CD8-positive, alpha-beta memory T cell (primary cell): ENCODE data around the gene FAM131A. TPM values are rescaled to one million over a fixed set of nuclear protein-coding genes. Genes with fewer than 3 reads are reported as not detected.
"Not testable (repeated sequence)": the region's sequence is repeated elsewhere in the genome, so short reads cannot be mapped to it uniquely, and the experiment has no call there.

Experiments
- CTCF ChIA-PET: fragments of 350-600 bp; sonication (Branson Sonifier 250); formaldehyde crosslinking; loops from one replicate; lab custom pipeline; 2021; ENCODE audit warnings: antibody characterized with exemption; lab: Charles Lee
- POLR2A ChIA-PET: fragments of 350-600 bp; sonication (Branson Sonifier 250); formaldehyde crosslinking; loops from one replicate; lab custom pipeline; 2021; ENCODE audit warnings: antibody characterized with exemption; lab: Charles Lee
- DNase-seq, 5 donors: peaks; one replicate each; pipeline versions ENCODE4 v3.0.0 to v3.0.0-alpha.2; 2020 to 2022; ENCODE audit warnings: mixed read lengths in 1 of 5
- H3K27ac ChIP-seq: one replicate; pipeline ENCODE4 v1.7.0; 2013; ENCODE audit warnings: low read depth, mild to moderate bottlenecking, low read length, moderate library complexity
- H3K27me3 ChIP-seq: 2 replicates; pipeline ENCODE4 v1.7.0; 2013; ENCODE audit warnings: low read length, mild to moderate bottlenecking; ENCODE audit not compliant: insufficient read depth, poor library complexity, severe bottlenecking
- H3K36me3 ChIP-seq: 2 replicates; pipeline ENCODE4 v1.7.0; 2013; ENCODE audit warnings: mild to moderate bottlenecking, low read length, moderate library complexity; ENCODE audit not compliant: insufficient read depth
- H3K4me1 ChIP-seq: 2 replicates; pipeline ENCODE4 v1.7.0; 2013; ENCODE audit warnings: mild to moderate bottlenecking, low read length, moderate library complexity; ENCODE audit not compliant: insufficient read depth
- H3K4me3 ChIP-seq: 2 replicates; pipeline ENCODE4 v1.7.0; 2013; ENCODE audit warnings: mild to moderate bottlenecking, low read length
- H3K9me3 ChIP-seq: 2 replicates; pipeline ENCODE4 v1.7.0; 2013; ENCODE audit warnings: mild to moderate bottlenecking, low read length
- H3K27ac Mint-ChIP-seq, 8 donors: one replicate each; pipeline ENCODE4 v1.8.0; 2020 to 2021; ENCODE audit warnings: mixed read lengths in 8 of 8, mild to moderate bottlenecking in 6 of 8, inconsistent platforms in 3 of 8, moderate library complexity in 3 of 8
- H3K27me3 Mint-ChIP-seq, 2 donors: one replicate each; pipeline ENCODE4 v1.8.0; 2020 to 2021; ENCODE audit warnings: mixed read lengths in 2 of 2, mild to moderate bottlenecking in 1 of 2, moderate library complexity in 1 of 2
- H3K36me3 Mint-ChIP-seq, 3 donors: one replicate each; pipeline ENCODE4 v1.8.0; 2020 to 2021; ENCODE audit warnings: mixed read lengths in 3 of 3, inconsistent platforms in 1 of 3, mild to moderate bottlenecking in 1 of 3
- H3K4me1 Mint-ChIP-seq, 3 donors: one replicate each; pipeline ENCODE4 v1.8.0; 2020 to 2021; ENCODE audit warnings: mixed read lengths in 3 of 3, inconsistent platforms in 1 of 3, mild to moderate bottlenecking in 1 of 3
- H3K4me3 Mint-ChIP-seq, 7 donors: one replicate each; pipeline ENCODE4 v1.8.0; 2020 to 2021; ENCODE audit warnings: mixed read lengths in 7 of 7, mild to moderate bottlenecking in 6 of 7, moderate library complexity in 4 of 7, inconsistent platforms in 2 of 7
- H3K9me3 Mint-ChIP-seq, 5 donors: one replicate each; pipeline ENCODE4 v1.8.0; 2020 to 2022; ENCODE audit warnings: mixed read lengths in 5 of 5, mild to moderate bottlenecking in 3 of 5, moderate library complexity in 2 of 5, inconsistent platforms in 1 of 5
- polyA plus RNA-seq: library from polyadenylated mRNA; unstranded; fragments of 300-500 nt; fragmentation: Illumina TruSeq; gene quantifications from one replicate; pipeline ENCODE4 v1.2.3, GENCODE V29; 2021
- total RNA-seq, 2 experiments: library from RNA; stranded (reverse); gene quantifications; one replicate each; pipeline ENCODE4 v1.2.3, GENCODE V29; 2021

Gene FAM131A
- total and polyA plus RNA-seq, 3 experiments from 2014 or later, result 2.2 to 2.4 (median 2.2) TPM

DNA sequence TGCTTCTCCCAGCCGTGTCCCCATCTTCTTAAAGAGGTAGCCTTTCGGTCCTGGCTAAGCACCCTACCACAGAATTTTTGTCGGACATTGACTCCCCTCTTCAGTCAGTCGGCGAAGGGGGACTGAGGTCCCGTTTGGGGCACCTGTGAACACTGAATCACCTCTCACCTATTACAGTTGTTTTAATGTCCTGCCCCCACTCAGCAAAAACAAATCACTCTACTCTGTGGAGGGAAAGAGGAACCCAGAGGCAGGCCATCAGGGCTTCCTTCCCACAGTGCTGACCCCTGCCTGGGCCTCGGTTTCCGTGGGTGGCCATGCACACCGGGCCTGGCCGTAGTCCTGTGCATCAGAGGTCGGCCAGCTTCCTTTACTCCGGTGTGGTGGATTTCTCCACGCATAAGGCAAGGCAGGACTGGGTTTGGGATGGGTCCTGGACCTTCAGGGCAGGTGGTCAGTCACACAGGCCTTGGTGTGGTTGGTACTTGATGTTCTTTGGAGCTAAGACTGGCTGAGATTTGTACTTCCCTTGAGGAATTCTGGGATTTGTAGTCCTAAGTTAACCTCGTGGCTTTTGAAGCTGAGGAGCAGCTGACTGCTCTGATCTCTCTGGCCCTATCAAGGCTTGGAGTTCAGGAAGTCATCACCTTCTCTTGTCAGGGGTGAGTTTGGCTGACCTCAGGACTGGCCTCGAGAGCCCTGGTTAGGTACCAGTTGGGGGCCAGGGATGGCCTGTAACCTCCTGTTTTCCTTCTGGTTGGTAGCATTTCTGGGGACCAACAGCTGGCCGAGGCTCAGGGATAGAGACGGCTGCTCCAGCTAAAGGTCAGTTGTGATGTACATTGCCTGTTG is 627 bp upstream of the FAM131A start:
- no peaks in the 10 kb centered on the region for H3K9me3 Mint-ChIP-seq
- POLR2A ChIA-PET, result no interaction called here

DNA sequence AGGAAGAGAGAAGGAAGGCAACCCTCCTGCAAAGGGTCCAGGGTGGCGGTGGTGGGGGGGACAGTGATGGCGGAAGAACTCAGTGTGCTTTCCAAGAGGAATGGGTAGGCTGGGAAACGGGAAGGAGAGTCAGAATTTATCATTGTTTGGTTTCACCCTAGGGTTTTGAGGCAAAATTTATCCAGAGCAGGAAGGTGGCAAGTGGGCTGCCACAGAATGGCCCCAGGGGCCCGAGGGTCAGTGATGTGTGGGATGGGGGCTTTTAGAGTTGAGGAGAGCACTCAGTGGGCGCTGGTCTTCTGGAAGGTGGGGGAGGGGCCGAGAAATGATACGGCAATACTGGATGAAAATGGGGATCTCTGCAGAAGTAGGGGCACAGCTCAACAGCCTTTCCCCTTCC is 581 bp downstream of the FAM131A start:
- ChIA-PET POLR2A (no interaction called here), CTCF (interaction anchor here (0.7 to 0.9 kb wide), 2 partner anchors 16 to 34 kb away, joined by 3 read pairs; no protein-coding TSS in a partner anchor)
- peaks cover 0 to 34% (median 14%) of the 10 kb centered on the region in 3 donors for H3K36me3 Mint-ChIP-seq
- Histone ChIP-seq H3K27ac (no peak overlapping the region), H3K4me3 (no peak overlapping the region), H3K9me3 (no peaks in the 10 kb centered on the region), H3K36me3 (peaks cover 7% of the 10 kb centered on the region), H3K27me3 (no peaks in the 10 kb centered on the region), H3K4me1 (peaks cover 19% of the 10 kb centered on the region)
- H3K27ac Mint-ChIP-seq, result peak overlapping the region in 4 of 8 donors; percentile 21 to 95 (median 77)
- peak overlapping the region in 5 of 7 donors; percentile 3 to 89 (median 60) for H3K4me3 Mint-ChIP-seq
- no peak for DNase-seq
- no peaks in the 10 kb centered on the region for H3K9me3 Mint-ChIP-seq
- H3K4me1 Mint-ChIP-seq, result peaks cover 25 to 47% (median 30%) of the 10 kb centered on the region in 3 donors
- peaks cover 0 to 5% of the 10 kb centered on the region in 2 donors for H3K27me3 Mint-ChIP-seq

More for the DNA sequence above, 627 bp upstream of the FAM131A start:
- CTCF ChIA-PET, result interaction anchor here (0.9 kb wide), 1 partner anchor 35 kb away, joined by 3 read pairs; no protein-coding TSS in a partner anchor
- no peak for DNase-seq
- Histone ChIP-seq H3K36me3 (peaks cover 19% of the 10 kb centered on the region), H3K9me3 (no peaks in the 10 kb centered on the region), H3K27me3 (no peaks in the 10 kb centered on the region), H3K4me3 (peak overlapping the region; percentile 63), H3K27ac (peak overlapping the region; percentile 89), H3K4me1 (peaks cover 19% of the 10 kb centered on the region)
- peaks cover 0 to 5% of the 10 kb centered on the region in 2 donors for H3K27me3 Mint-ChIP-seq
- H3K4me1 Mint-ChIP-seq, result peaks cover 30 to 47% (median 31%) of the 10 kb centered on the region in 3 donors
- peak overlapping the region; percentile 68 to 98 (median 96) for H3K27ac Mint-ChIP-seq
- peaks cover 0 to 41% (median 15%) of the 10 kb centered on the region in 3 donors for H3K36me3 Mint-ChIP-seq
- peak overlapping the region; percentile 86 to 89 (median 88) for H3K4me3 Mint-ChIP-seq

DNA sequence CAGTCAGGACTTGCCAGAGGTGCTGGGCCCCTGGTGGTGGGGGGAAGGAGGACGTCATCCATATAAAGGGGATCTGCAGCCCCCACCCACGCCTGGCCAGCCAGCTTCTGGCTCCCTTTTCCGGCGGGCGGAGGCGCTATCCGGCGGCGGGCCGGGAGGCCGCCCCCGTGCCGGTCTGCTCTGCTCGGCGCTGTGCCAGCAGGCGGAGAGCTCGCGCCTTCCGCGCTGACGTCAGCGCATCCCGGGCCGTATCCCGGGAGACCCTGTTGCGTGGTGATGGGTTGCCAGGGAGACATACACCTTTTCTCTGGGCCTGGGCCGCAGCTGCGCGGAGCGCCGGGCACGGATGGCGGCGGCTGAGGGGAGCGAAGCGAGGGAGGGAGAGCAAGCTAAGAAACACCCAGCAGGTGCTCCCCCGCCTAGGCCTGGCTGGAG is 1.1 kb downstream of the FAM131A start:
- DNase-seq, result no peak
- Histone ChIP-seq H3K27ac (no peak overlapping the region), H3K27me3 (no peaks in the 10 kb centered on the region), H3K4me3 (no peak overlapping the region), H3K9me3 (no peaks in the 10 kb centered on the region), H3K36me3 (peaks cover 3% of the 10 kb centered on the region), H3K4me1 (peaks cover 19% of the 10 kb centered on the region)
- H3K36me3 Mint-ChIP-seq, result peaks cover 0 to 31% (median 16%) of the 10 kb centered on the region in 3 donors
- CTCF ChIA-PET, result interaction anchor here (1.1 to 1.9 kb wide), 2 partner anchors 12 to 15 kb away, joined by 3 to 7 read pairs; no protein-coding TSS in a partner anchor
- peak overlapping the region in 2 of 7 donors; percentile 3 to 15 for H3K4me3 Mint-ChIP-seq
- H3K4me1 Mint-ChIP-seq, result peaks cover 25 to 47% (median 28%) of the 10 kb centered on the region in 3 donors
- H3K9me3 Mint-ChIP-seq, result no peaks in the 10 kb centered on the region
- POLR2A ChIA-PET, result no interaction called here
- peaks cover 0 to 5% of the 10 kb centered on the region in 2 donors for H3K27me3 Mint-ChIP-seq
- H3K27ac Mint-ChIP-seq, result peak overlapping the region in 1 of 8 donors; percentile 47

DNA sequence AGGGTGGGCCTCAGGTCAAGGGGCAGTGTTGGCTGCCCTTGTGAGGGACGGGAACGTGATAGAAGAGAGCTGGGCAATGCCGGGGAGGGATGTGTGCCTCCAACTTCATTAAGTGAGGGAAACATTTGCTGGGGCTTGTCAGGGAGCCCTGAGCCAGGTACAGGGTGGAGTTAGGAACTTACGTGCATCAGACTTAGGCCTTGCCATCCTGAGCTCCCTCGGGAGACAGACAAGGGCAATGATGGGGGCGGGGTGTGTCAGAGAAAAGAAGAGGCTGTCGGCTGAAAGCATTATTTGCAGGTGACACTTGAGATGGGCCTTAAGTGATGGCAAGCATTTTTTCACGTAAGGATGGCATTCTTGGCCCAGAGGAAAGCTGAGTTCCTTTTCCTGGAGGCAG is 1.6 kb downstream of the FAM131A start:
- H3K36me3 ChIP-seq, result no peaks in the 10 kb centered on the region
- no peak overlapping the region for H3K27ac ChIP-seq
- CTCF ChIA-PET, result interaction anchor here (1.1 to 1.9 kb wide), 2 partner anchors 12 to 15 kb away, joined by 3 to 7 read pairs; no protein-coding TSS in a partner anchor
- DNase-seq, result no peak
- H3K4me3 Mint-ChIP-seq, result peak overlapping the region in 2 of 7 donors; percentile 15 to 48
- no peaks in the 10 kb centered on the region for H3K27me3 ChIP-seq
- no peak overlapping the region for H3K4me3 ChIP-seq
- POLR2A ChIA-PET, result no interaction called here
- peaks cover 19% of the 10 kb centered on the region for H3K4me1 ChIP-seq
- H3K36me3 Mint-ChIP-seq, result peaks cover 0 to 29% (median 12%) of the 10 kb centered on the region in 3 donors
- peaks cover 24 to 42% (median 25%) of the 10 kb centered on the region in 3 donors for H3K4me1 Mint-ChIP-seq
- H3K9me3 Mint-ChIP-seq, result no peaks in the 10 kb centered on the region
- peaks cover 0 to 5% of the 10 kb centered on the region in 2 donors for H3K27me3 Mint-ChIP-seq
- H3K9me3 ChIP-seq, result no peaks in the 10 kb centered on the region
- peak overlapping the region in 2 of 8 donors; percentile 59 to 77 for H3K27ac Mint-ChIP-seq

DNA sequence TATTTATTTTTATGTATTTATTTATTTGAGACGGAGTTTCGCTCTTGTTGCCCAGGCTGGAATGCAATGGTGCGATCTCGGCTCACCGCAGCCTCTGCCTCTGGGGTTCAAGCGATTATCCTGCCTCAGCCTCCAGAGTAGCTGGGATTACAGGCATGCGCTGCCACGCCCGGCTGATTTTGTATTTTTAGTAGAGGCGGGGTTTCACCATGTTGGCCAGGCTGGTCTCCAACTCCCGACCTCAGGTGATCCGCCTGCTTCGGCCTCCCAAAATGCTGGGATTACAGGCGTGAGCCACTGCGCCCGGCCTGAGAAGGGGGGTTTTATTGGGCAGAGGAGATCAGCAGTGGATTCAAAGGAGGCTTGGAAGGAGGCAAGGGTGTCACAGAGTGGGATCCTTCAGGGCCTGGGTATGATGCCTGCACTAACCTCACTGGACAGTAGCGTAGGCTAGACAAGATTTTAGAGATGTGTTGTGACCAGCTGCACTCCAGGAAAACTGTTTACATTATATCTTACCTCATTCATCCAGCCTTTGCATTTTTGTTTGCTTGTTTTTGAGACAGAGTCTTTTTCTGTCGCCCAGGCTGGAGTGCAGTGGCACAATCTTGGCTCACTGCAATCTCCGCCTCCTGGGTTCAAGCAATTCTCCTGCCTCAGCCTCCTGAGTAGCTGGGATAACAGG is 2.2 kb downstream of the FAM131A start:
- H3K27ac Mint-ChIP-seq, POLR2A ChIA-PET, H3K27ac ChIP-seq, H3K27me3 ChIP-seq, H3K4me3 ChIP-seq, H3K9me3 Mint-ChIP-seq, H3K36me3 ChIP-seq, H3K27me3 Mint-ChIP-seq, DNase-seq, H3K9me3 ChIP-seq, H3K4me3 Mint-ChIP-seq: not testable (repeated sequence)
- CTCF ChIA-PET, result interaction anchor here (1.1 to 1.9 kb wide), 2 partner anchors 11 to 14 kb away, joined by 3 to 7 read pairs; no protein-coding TSS in a partner anchor
- peaks cover 21 to 36% (median 24%) of the 10 kb centered on the region in 3 donors for H3K4me1 Mint-ChIP-seq
- H3K36me3 Mint-ChIP-seq, result peaks cover 0 to 25% (median 11%) of the 10 kb centered on the region in 3 donors
- peaks cover 19% of the 10 kb centered on the region for H3K4me1 ChIP-seq

DNA sequence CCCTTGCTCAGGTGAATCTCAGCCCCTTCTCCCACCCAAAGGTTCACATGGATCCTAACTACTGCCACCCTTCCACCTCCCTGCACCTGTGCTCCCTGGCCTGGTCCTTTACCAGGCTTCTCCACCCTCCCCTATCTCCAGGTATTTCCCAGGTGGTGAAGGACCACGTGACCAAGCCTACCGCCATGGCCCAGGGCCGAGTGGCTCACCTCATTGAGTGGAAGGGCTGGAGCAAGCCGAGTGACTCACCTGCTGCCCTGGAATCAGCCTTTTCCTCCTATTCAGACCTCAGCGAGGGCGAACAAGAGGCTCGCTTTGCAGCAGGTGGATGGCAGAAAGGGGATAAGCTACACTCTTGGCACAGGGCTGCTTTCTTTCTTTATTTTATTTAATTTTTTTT is 4.5 kb downstream of the FAM131A start:
- ChIA-PET POLR2A (no interaction called here), CTCF (interaction anchor here (1.9 kb wide), 1 partner anchor 12 kb away, joined by 4 read pairs; no protein-coding TSS in a partner anchor)
- Mint-ChIP-seq H3K4me1 (peaks cover 9 to 19% (median 11%) of the 10 kb centered on the region in 3 donors), H3K9me3 (no peaks in the 10 kb centered on the region), H3K4me3 (peak overlapping the region in 1 of 7 donors; percentile 45), H3K36me3 (peaks cover 0 to 18% (median 11%) of the 10 kb centered on the region in 3 donors), H3K27me3 (peaks cover 0 to 3% of the 10 kb centered on the region in 2 donors), H3K27ac (peak overlapping the region in 2 of 8 donors; percentile 23 to 65)
- peaks cover 6% of the 10 kb centered on the region for H3K4me1 ChIP-seq
- no peak overlapping the region for H3K27ac ChIP-seq
- H3K4me3 ChIP-seq, result no peak overlapping the region
- no peak for DNase-seq
- H3K27me3 ChIP-seq, result no peaks in the 10 kb centered on the region
- no peaks in the 10 kb centered on the region for H3K36me3 ChIP-seq
- no peaks in the 10 kb centered on the region for H3K9me3 ChIP-seq

DNA sequence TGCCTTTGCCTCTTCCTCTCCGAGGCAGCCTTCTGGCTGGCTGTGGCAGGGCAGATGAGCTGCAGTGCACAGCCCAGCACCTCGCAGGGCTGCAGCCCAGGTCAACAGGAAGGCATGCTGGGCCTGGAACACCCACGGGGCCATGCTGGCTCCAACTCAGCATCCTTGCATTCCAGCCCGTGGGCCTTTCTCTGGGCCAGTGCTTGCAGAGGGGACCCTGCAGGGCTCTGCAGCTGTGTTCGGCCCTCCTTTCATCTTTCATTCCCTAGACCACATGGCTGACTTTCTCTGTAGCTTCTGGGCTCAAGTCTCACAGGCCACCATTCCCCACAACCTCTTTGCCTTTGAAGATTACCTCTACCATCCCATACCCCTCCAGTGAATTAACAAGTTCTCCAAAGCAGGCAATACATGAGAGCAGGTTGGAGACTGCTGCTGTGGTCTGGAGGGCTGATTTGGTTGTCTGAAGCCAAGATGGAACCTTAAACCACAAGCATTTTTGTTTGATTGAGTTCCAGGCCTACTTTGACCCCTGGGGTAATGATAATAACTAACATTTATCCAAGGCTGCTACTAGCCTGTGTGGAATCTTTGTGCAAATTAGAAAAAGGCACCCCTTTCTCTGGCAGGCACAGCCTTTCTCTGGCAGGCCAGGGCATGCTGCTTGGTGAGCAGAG is 5.9 kb downstream of the FAM131A start:
- Mint-ChIP-seq H3K27me3 (no peaks in the 10 kb centered on the region), H3K4me1 (peaks cover 0 to 6% (median 2%) of the 10 kb centered on the region in 3 donors), H3K9me3 (no peaks in the 10 kb centered on the region), H3K27ac (no peak overlapping the region), H3K4me3 (no peak overlapping the region), H3K36me3 (peaks cover 0 to 18% (median 10%) of the 10 kb centered on the region in 3 donors)
- H3K9me3 ChIP-seq, result no peaks in the 10 kb centered on the region
- DNase-seq, result no peak
- H3K27ac ChIP-seq, result no peak overlapping the region
- H3K27me3 ChIP-seq, result no peaks in the 10 kb centered on the region
- ChIA-PET CTCF (interaction anchor here (1.9 kb wide), 1 partner anchor 10 kb away, joined by 4 read pairs; no protein-coding TSS in a partner anchor), POLR2A (no interaction called here)
- no peaks in the 10 kb centered on the region for H3K4me1 ChIP-seq
- H3K4me3 ChIP-seq, result no peak overlapping the region
- H3K36me3 ChIP-seq, result no peaks in the 10 kb centered on the region
